Thoracic aorta endothelial cell (primary cell): ENCODE results near the gene PNPLA1. TPM values are rescaled to one million over a fixed set of nuclear protein-coding genes. Genes with fewer than 3 reads are reported as not detected.

ENCODE experiments used
- total RNA-seq: library from RNA; depleted of rRNA; stranded (reverse); fragments of >200 nt; gene quantifications from 2 replicates; pipeline ENCODE4 v1.2.3, GENCODE V29; 2012

The PNPLA1 gene, protein sequence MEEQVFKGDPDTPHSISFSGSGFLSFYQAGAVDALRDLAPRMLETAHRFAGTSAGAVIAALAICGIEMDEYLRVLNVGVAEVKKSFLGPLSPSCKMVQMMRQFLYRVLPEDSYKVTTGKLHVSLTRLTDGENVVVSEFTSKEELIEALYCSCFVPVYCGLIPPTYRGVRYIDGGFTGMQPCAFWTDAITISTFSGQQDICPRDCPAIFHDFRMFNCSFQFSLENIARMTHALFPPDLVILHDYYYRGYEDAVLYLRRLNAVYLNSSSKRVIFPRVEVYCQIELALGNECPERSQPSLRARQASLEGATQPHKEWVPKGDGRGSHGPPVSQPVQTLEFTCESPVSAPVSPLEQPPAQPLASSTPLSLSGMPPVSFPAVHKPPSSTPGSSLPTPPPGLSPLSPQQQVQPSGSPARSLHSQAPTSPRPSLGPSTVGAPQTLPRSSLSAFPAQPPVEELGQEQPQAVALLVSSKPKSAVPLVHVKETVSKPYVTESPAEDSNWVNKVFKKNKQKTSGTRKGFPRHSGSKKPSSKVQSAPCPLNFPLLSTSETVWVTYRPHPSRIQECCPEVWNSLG
- not detected in 2 replicates for total RNA-seq

DNA sequence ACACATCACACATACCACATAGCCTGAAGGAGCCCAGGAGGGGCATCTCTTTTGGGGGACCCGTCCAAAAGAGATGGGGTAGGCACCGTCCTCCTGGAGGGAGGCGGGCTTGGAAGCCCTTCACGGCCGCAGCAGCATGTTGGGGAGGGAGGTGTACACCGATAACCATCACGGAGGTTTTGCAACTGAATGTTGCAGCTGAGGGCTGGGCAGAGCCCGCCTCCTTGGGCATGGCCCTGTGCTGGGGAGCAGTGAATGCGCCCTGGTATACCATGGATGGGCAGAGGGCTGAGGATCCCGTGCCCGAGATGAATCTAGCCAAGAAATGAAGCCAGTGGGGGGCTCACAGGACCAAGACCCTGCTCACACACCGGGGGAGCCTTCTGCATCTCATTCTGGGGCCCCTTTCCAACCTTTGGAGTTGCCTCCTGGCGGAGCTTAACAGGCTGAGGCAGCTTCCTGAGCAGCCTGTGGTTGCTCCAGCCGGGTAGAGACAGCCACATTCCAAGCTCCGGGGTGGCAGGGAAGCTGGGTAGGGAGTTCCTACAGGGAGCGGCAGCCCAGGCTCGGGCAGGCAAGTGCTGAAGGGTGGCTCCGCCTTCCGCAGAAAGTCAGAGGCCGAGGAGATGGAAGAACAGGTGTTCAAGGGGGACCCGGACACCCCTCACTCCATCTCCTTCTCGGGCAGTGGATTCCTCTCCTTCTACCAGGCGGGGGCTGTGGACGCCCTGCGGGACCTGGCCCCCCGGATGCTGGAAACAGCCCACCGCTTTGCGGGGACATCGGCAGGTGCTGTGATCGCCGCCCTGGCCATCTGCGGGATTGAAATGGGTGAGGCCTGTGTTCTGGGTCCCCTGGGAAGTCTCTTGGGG is at the start of gene PNPLA1:
PNPLA1 (plus strand) TSS at position 227 of the 872 bp plus-strand sequence; CDS start at position 627, 400 bp downstream.

DNA sequence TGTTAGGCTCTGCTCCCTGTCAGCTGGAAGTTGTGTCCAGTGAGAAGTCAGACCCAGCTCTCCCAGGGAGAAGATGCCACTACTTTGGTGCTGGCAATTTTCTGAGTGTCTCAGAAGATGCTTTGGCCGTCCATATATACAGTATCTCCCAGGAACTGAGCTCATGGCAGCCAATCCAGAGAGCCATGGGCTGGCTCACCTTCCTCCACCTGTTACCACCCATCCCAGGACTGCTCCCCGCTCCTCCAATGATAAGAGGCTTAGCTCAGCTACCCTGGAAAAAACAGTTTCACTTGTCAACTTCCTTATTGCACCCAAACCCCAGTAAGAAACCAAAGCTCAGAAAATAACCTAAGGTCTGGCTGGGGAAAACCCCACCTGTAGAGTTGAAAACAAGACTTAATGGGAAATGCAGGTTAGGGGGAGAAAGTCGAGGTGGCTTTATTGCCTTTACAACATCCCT is 67.0 kb downstream of the PNPLA1 start, which contains the start of gene BNIP5:
BNIP5 (minus strand) TSS at position 110 of the 463 bp plus-strand sequence. CDS start 6,198 bp downstream, outside the sequence.

Other genes starting within 250 kb of the PNPLA1 start
- under 0.01 TPM in 2 replicates for gene SLC26A8, start 245.4 kb upstream of the PNPLA1 start, total RNA-seq
- gene MAPK14, start 242.3 kb upstream of the PNPLA1 start, total RNA-seq = 111 and 129 TPM in 2 replicates
- 1.5 and 1.9 TPM in 2 replicates for gene MAPK13, start 139.5 kb upstream of the PNPLA1 start, total RNA-seq
- 20.1 and 20.2 TPM in 2 replicates for gene BRPF3, start 73.3 kb upstream of the PNPLA1 start, total RNA-seq
- under 0.01 TPM in 1 of 2 replicates, not detected in the other for gene BNIP5, start 66.8 kb downstream of the PNPLA1 start, total RNA-seq
- gene ETV7, start 117.6 kb downstream of the PNPLA1 start, total RNA-seq = 0.13 and 0.14 TPM in 2 replicates
- 0.13 TPM in 1 of 2 replicates, not detected in the other for gene PXT1, start 172.8 kb downstream of the PNPLA1 start, total RNA-seq
- 80.2 and 80.9 TPM in 2 replicates for gene KCTD20, start 172.9 kb downstream of the PNPLA1 start, total RNA-seq